ENCODE data around the gene UBE2I.
"Not testable (repeated sequence)": the region's sequence is repeated elsewhere in the genome, so short reads cannot be mapped to it uniquely, and the experiment has no call there.

The UBE2I gene

GRCh38 chr16:1265826-1266225 lies 43.6 kb upstream of the UBE2I start:
- no peak overlapping the region for H3K4me3 ChIP-seq (ENCODE audit: extremely low read depth, insufficient read depth, low read length, poor library complexity, severe bottlenecking)
- H3K27ac ChIP-seq (ENCODE audit: low read depth, low read length, severe bottlenecking): no peak overlapping the region
- 83 to 89% methylated on average over 6 to 19 of the region's 19 CpGs for WGBS, 2 experiments (ENCODE audit: insufficient coverage in 2 of 2)
- no peaks in the 10 kb centered on the region for H3K4me1 ChIP-seq (ENCODE audit: control insufficient read depth, insufficient read depth, low read length, poor library complexity, severe bottlenecking)
- peaks cover 7% of the 10 kb centered on the region for H3K9me3 ChIP-seq (ENCODE audit: control insufficient read depth, low read length)
- no peaks in the 10 kb centered on the region for H3K36me3 ChIP-seq (ENCODE audit: control insufficient read depth, insufficient read depth, low read length)

DNA sequence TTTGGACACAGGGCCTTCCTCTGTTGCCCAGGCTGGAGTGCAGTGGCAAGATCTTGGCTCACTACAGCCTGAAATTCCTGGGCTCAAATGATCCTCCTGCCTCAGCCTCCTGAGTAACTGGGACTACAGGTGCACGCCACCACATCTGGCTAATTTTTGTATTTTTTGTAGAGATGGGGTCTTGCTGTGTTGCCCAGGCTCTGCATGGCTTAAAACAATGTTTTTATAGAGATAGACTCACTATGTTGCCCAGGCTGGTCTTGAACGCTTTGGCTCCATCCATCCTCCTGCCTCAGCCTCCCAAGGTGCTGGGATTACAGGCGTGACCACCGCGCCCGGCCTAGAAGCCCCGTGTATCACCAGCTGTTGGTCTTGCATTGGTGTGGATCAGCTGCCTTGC lies 40.0 kb upstream of the UBE2I start:
- H3K4me1 ChIP-seq (ENCODE audit: control insufficient read depth, insufficient read depth, low read length, poor library complexity, severe bottlenecking); H3K36me3 ChIP-seq (ENCODE audit: control insufficient read depth, insufficient read depth, low read length); H3K27ac ChIP-seq (ENCODE audit: low read depth, low read length, severe bottlenecking); H3K4me3 ChIP-seq (ENCODE audit: extremely low read depth, insufficient read depth, low read length, poor library complexity, severe bottlenecking); H3K9me3 ChIP-seq (ENCODE audit: control insufficient read depth, low read length): not testable (repeated sequence)
- WGBS, 2 experiments (ENCODE audit: insufficient coverage in 2 of 2): 88 to 96% methylated on average over 6 to 7 of the region's 7 CpGs

DNA sequence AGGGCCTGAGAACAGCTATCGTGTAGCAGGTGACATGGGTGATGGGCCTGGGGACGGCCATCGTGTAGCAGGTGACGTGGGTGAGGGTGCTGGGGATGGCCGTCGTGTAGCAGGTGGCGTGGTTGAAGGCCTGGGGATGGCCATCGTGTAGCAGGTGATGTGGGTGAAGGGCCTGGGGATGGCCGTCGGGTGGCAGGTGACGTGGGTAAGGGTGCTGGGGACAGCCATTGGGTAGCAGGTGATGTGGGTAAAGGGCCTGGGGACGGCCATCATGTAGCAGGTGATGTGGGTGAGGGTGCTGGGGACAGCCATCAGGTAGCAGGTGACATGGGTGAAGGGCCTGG lies 38.1 kb upstream of the UBE2I start:
- Histone ChIP-seq H3K4me3 (ENCODE audit: extremely low read depth, insufficient read depth, low read length, poor library complexity, severe bottlenecking) (no peak overlapping the region), H3K27ac (ENCODE audit: low read depth, low read length, severe bottlenecking) (no peak overlapping the region), H3K4me1 (ENCODE audit: control insufficient read depth, insufficient read depth, low read length, poor library complexity, severe bottlenecking) (no peaks in the 10 kb centered on the region), H3K36me3 (ENCODE audit: control insufficient read depth, insufficient read depth, low read length) (no peaks in the 10 kb centered on the region), H3K9me3 (ENCODE audit: control insufficient read depth, low read length) (no peaks in the 10 kb centered on the region)
- 88 to 93% methylated on average over 12 of the region's 12 CpGs for WGBS, 2 experiments (ENCODE audit: insufficient coverage in 2 of 2)

DNA sequence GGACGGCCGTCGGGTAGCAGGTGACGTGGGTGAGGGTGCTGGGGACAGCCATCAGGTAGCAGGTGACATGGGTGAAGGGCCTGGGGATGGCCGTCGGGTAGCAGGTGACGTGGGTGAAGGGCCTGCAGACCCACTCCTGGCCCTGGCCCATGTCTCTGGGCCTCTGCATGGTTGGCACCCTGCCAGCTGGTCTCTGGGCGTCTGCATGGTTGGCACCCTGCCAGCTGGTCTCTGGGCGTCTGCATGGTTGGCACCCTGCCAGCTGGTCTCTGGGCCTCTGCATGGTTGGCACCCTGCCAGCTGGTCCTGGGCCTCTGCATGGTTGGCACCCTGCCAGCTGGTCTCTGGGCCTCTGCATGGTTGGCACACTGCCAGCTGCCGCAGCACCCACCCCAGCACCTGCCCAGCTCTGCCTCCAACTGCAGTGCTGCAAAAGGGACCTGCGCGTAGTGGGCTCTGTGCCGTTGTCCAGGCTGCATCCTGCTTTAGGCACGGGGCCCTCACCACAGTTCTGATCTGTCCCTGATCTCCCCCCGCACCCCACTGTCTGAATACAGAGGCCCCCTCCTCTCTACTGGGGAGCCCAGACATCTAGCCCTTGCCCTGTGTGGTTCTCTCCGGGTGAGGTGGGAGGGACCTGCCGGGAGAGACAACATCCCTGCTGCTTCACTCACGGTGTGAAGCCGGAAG lies 37.6 kb upstream of the UBE2I start:
- 82 to 93% methylated on average over 14 to 19 of the region's 19 CpGs for WGBS, 2 experiments (ENCODE audit: insufficient coverage in 2 of 2)
- not testable (repeated sequence) for H3K4me3 ChIP-seq (ENCODE audit: extremely low read depth, insufficient read depth, low read length, poor library complexity, severe bottlenecking); H3K4me1 ChIP-seq (ENCODE audit: control insufficient read depth, insufficient read depth, low read length, poor library complexity, severe bottlenecking); H3K27ac ChIP-seq (ENCODE audit: low read depth, low read length, severe bottlenecking); H3K36me3 ChIP-seq (ENCODE audit: control insufficient read depth, insufficient read depth, low read length); H3K9me3 ChIP-seq (ENCODE audit: control insufficient read depth, low read length)

- Histone ChIP-seq H3K27ac (ENCODE audit: low read depth, low read length, severe bottlenecking) (no peak overlapping the region), H3K9me3 (ENCODE audit: control insufficient read depth, low read length) (no peaks in the 10 kb centered on the region), H3K4me3 (ENCODE audit: extremely low read depth, insufficient read depth, low read length, poor library complexity, severe bottlenecking) (no peak overlapping the region), H3K36me3 (ENCODE audit: control insufficient read depth, insufficient read depth, low read length) (no peaks in the 10 kb centered on the region), H3K4me1 (ENCODE audit: control insufficient read depth, insufficient read depth, low read length, poor library complexity, severe bottlenecking) (no peaks in the 10 kb centered on the region)
- WGBS, 2 experiments (ENCODE audit: insufficient coverage in 2 of 2): 80 to 81% methylated on average over 9 of the region's 9 CpGs
These were observed 36.8 kb upstream of the UBE2I start for GRCh38 chr16:1272453-1273198.

- WGBS, 2 experiments (ENCODE audit: insufficient coverage in 2 of 2): 91 to 94% methylated on average over 15 of the region's 15 CpGs
- no peaks in the 10 kb centered on the region for H3K9me3 ChIP-seq (ENCODE audit: control insufficient read depth, low read length)
- no peaks in the 10 kb centered on the region for H3K4me1 ChIP-seq (ENCODE audit: control insufficient read depth, insufficient read depth, low read length, poor library complexity, severe bottlenecking)
- no peak overlapping the region for H3K4me3 ChIP-seq (ENCODE audit: extremely low read depth, insufficient read depth, low read length, poor library complexity, severe bottlenecking)
- no peak overlapping the region for H3K27ac ChIP-seq (ENCODE audit: low read depth, low read length, severe bottlenecking)
- H3K36me3 ChIP-seq (ENCODE audit: control insufficient read depth, insufficient read depth, low read length): no peaks in the 10 kb centered on the region
These were observed 35.6 kb upstream of the UBE2I start for GRCh38 chr16:1273816-1274215.

- no peaks in the 10 kb centered on the region for H3K4me1 ChIP-seq (ENCODE audit: control insufficient read depth, insufficient read depth, low read length, poor library complexity, severe bottlenecking)
- H3K36me3 ChIP-seq (ENCODE audit: control insufficient read depth, insufficient read depth, low read length): no peaks in the 10 kb centered on the region
- no CpG with 5 or more reads among the region's 7 CpGs for WGBS, 2 experiments (ENCODE audit: insufficient coverage in 2 of 2)
- H3K27ac ChIP-seq (ENCODE audit: low read depth, low read length, severe bottlenecking): no peak overlapping the region
- H3K9me3 ChIP-seq (ENCODE audit: control insufficient read depth, low read length): no peaks in the 10 kb centered on the region
- H3K4me3 ChIP-seq (ENCODE audit: extremely low read depth, insufficient read depth, low read length, poor library complexity, severe bottlenecking): no peak overlapping the region
These were observed 34.7 kb upstream of the UBE2I start for GRCh38 chr16:1274767-1275166.

GRCh38 chr16:1275791-1276579 lies 33.5 kb upstream of the UBE2I start:
- Histone ChIP-seq H3K27ac (ENCODE audit: low read depth, low read length, severe bottlenecking) (no peak overlapping the region), H3K4me1 (ENCODE audit: control insufficient read depth, insufficient read depth, low read length, poor library complexity, severe bottlenecking) (no peaks in the 10 kb centered on the region), H3K4me3 (ENCODE audit: extremely low read depth, insufficient read depth, low read length, poor library complexity, severe bottlenecking) (no peak overlapping the region), H3K36me3 (ENCODE audit: control insufficient read depth, insufficient read depth, low read length) (no peaks in the 10 kb centered on the region), H3K9me3 (ENCODE audit: control insufficient read depth, low read length) (no peaks in the 10 kb centered on the region)
- 91 to 92% methylated on average over 21 to 27 of the region's 30 CpGs for WGBS, 2 experiments (ENCODE audit: insufficient coverage in 2 of 2)

GRCh38 chr16:1276580-1276878 lies 32.9 kb upstream of the UBE2I start:
- Histone ChIP-seq H3K27ac (ENCODE audit: low read depth, low read length, severe bottlenecking) (no peak overlapping the region), H3K9me3 (ENCODE audit: control insufficient read depth, low read length) (no peaks in the 10 kb centered on the region), H3K36me3 (ENCODE audit: control insufficient read depth, insufficient read depth, low read length) (no peaks in the 10 kb centered on the region), H3K4me1 (ENCODE audit: control insufficient read depth, insufficient read depth, low read length, poor library complexity, severe bottlenecking) (no peaks in the 10 kb centered on the region), H3K4me3 (ENCODE audit: extremely low read depth, insufficient read depth, low read length, poor library complexity, severe bottlenecking) (no peak overlapping the region)
- WGBS, 2 experiments (ENCODE audit: insufficient coverage in 2 of 2): 97 to 98% methylated on average over 6 to 8 of the region's 14 CpGs

- Histone ChIP-seq H3K36me3 (ENCODE audit: control insufficient read depth, insufficient read depth, low read length) (no peaks in the 10 kb centered on the region), H3K4me3 (ENCODE audit: extremely low read depth, insufficient read depth, low read length, poor library complexity, severe bottlenecking) (no peak overlapping the region), H3K4me1 (ENCODE audit: control insufficient read depth, insufficient read depth, low read length, poor library complexity, severe bottlenecking) (no peaks in the 10 kb centered on the region), H3K27ac (ENCODE audit: low read depth, low read length, severe bottlenecking) (no peak overlapping the region), H3K9me3 (ENCODE audit: control insufficient read depth, low read length) (no peaks in the 10 kb centered on the region)
- WGBS, 2 experiments (ENCODE audit: insufficient coverage in 2 of 2): 81 to 84% methylated on average over 13 to 19 of the region's 19 CpGs
These were observed 32.3 kb upstream of the UBE2I start for GRCh38 chr16:1277151-1277598.

All from mesodermal cell (in vitro differentiated cells).